ENCODE results near the gene AGRN.

Gene AGRN

GRCh38 chr1:1038694-1039093, 18.8 kb downstream of the AGRN start:
- no peak for DNase-seq (ENCODE audit: low read depth)

DNA sequence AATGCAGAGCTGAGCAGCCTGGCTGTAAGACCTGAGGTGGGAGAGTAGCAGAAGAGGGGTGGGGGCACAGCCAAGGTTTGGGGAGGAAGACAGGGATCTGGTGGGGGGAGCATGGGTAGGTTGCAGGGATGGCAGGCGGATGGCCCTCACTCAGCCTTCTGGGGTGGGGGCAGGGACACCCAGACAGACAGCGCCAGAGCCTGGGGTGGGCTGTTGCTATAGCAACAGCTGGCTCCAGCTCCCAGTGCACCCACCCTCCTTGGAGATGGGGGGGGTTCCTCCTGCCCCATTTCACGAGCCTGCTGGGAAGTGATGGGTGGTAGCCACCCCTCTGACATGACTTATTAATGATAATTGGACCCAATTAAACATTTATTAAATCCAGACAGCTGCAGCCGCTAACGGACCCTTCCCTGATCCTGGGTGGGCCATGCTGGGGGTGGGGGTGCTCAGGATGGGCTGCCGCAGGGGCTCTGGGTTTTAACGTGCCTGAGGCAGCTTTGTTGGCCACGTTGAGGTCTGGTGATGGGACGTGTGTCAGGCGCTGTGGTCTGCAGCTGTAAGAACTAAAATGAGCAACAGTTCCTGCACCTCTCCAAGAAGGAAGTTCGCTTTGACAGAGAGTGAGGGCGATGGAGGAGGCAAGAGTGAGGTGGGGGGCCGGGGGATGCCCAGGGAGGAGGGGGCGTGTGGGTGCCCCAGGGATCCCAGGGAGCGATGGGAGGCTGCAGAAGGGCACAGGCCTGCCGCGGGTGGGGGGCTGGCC, 19.4 kb downstream of the AGRN start:
- DNase-seq (ENCODE audit: low read depth) = no peak

- DNase-seq (ENCODE audit: low read depth) = peak; percentile 79
These were observed 20.4 kb downstream of the AGRN start for GRCh38 chr1:1040004-1040991.

DNA sequence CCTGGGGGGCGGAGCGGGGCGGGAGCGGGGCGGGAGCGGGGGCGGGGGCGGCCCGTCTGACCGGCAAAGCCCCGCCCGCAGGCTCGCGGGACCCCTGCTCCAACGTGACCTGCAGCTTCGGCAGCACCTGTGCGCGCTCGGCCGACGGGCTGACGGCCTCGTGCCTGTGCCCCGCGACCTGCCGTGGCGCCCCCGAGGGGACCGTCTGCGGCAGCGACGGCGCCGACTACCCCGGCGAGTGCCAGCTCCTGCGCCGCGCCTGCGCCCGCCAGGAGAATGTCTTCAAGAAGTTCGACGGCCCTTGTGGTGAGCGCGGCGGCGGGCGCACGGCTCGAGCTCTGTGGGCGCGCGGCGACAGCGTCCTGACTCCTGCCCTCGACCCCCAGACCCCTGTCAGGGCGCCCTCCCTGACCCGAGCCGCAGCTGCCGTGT, 21.2 kb downstream of the AGRN start:
- no peak for DNase-seq (ENCODE audit: low read depth)

DNA sequence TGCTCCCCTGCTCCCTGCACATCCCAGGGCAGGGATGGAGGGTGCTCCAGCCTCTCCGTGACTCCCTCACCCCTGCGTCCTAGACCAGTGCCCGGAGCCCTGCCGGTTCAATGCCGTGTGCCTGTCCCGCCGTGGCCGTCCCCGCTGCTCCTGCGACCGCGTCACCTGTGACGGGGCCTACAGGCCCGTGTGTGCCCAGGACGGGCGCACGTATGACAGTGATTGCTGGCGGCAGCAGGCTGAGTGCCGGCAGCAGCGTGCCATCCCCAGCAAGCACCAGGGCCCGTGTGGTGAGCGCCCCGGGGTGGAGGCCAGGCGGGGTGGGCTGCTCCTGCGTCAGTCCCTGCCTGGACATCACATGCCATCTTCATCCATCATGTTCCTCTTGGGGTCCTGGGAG, 22.0 kb downstream of the AGRN start:
- DNase-seq (ENCODE audit: low read depth) = no peak

- DNase-seq (ENCODE audit: low read depth) = no peak
These were observed 22.9 kb downstream of the AGRN start for GRCh38 chr1:1042835-1043234.

GRCh38 chr1:1043411-1043810, 23.5 kb downstream of the AGRN start:
- DNase-seq (ENCODE audit: low read depth) = no peak

- no peak for DNase-seq (ENCODE audit: low read depth)
These were observed 24.0 kb downstream of the AGRN start for GRCh38 chr1:1043921-1044320.

DNA sequence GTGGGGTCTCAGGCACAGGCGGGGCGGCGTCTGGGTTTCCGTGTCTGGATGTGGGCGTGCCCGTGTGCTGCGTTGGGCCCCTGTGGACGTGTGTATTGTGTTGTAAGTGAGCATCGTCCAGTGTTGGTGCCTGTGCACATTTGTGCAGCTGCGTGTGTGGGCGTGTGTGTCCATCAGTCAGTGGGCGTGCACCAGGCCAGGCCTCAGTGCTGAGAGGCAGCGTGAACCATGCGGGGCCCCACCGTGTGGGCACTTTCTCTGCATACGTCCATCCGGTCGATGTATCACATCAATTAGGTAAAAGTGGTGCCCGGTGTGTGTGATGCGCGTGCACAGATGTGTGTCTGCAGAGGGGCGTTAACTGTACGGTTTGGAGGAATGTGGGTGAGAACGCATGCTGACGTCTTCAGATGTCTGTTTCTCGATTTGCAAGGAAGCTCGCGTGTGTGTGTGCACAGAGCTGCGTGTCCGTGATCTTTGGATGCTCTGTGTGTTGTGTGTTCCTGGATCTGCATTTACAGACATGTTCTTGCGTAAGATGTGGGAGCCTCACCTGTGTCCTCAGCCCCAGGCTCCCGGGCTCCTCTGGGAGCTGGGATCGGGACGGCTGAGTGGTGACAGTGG, 24.6 kb downstream of the AGRN start:
- no peak for DNase-seq (ENCODE audit: low read depth)

GRCh38 chr1:1045129-1045528, 25.2 kb downstream of the AGRN start:
- no peak for DNase-seq (ENCODE audit: low read depth)

DNA sequence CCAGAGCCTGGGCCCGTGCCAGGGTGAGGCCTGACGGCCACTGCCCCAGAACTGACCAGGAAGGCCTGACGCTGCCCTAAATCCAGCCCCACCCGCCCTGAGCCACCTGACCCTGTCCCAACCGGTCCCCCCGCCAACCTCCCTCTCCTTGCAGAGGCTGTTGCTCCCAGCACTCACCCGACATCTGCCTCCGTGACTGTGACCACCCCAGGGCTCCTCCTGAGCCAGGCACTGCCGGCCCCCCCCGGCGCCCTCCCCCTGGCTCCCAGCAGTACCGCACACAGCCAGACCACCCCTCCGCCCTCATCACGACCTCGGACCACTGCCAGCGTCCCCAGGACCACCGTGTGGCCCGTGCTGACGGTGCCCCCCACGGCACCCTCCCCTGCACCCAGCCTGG, 26.3 kb downstream of the AGRN start:
- no peak for DNase-seq (ENCODE audit: low read depth)

DNA sequence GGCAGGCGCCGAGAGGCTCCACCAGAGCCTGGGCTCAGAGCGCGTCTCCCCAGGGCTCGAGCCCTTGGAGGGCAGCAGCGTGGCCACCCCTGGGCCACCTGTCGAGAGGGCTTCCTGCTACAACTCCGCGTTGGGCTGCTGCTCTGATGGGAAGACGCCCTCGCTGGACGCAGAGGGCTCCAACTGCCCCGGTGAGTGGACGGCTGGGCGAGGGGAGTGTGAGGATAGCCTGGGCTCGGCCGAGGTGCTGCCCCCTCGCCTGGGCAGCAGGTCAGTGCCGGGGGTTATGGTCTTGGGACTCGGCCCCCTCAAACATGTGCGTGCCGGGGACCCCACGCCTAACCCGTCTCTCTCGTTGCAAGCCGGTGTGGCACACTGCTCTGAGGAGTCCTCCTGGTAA, 26.8 kb downstream of the AGRN start:
- no peak for DNase-seq (ENCODE audit: low read depth)

GRCh38 chr1:1047407-1047806, 27.5 kb downstream of the AGRN start:
- no peak for DNase-seq (ENCODE audit: low read depth)

DNA sequence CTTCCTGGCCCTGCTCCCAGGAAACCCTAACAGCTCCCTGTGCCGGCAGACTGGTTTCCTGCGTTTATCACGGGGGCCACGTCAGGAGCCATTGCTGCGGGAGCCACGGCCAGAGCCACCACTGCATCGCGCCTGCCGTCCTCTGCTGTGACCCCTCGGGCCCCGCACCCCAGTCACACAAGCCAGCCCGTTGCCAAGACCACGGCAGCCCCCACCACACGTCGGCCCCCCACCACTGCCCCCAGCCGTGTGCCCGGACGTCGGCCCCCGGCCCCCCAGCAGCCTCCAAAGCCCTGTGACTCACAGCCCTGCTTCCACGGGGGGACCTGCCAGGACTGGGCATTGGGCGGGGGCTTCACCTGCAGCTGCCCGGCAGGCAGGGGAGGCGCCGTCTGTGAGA, 28.0 kb downstream of the AGRN start:
- DNase-seq (ENCODE audit: low read depth) = no peak

- no peak for DNase-seq (ENCODE audit: low read depth)
These were observed 28.8 kb downstream of the AGRN start for GRCh38 chr1:1048765-1049164.

- DNase-seq (ENCODE audit: low read depth) = no peak
These were observed 29.6 kb downstream of the AGRN start for GRCh38 chr1:1049318-1050165.

GRCh38 chr1:1050577-1051052, 30.7 kb downstream of the AGRN start:
- DNase-seq (ENCODE audit: low read depth) = no peak

DNA sequence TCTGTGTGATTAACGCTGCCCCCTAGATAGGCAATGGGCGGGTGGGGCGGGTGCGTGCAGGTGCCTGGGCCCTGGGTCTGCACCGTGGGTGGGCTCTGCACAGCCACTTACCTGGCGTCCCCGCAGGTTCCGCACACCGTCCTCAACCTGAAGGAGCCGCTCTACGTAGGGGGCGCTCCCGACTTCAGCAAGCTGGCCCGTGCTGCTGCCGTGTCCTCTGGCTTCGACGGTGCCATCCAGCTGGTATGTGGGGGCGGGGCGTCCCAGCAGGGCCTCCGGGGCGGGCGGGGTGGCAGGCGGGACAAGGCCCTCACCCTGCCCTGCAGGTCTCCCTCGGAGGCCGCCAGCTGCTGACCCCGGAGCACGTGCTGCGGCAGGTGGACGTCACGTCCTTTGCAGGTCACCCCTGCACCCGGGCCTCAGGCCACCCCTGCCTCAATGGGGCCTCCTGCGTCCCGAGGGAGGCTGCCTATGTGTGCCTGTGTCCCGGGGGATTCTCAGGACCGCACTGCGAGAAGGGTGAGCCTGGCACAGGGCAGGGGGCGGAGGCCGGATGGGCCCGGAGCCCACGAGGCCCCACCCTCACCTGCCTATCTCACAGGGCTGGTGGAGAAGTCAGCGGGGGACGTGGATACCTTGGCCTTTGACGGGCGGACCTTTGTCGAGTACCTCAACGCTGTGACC, 31.3 kb downstream of the AGRN start:
- no peak for DNase-seq (ENCODE audit: low read depth)

- DNase-seq (ENCODE audit: low read depth) = no peak
These were observed 32.3 kb downstream of the AGRN start for GRCh38 chr1:1052003-1052840.

DNA sequence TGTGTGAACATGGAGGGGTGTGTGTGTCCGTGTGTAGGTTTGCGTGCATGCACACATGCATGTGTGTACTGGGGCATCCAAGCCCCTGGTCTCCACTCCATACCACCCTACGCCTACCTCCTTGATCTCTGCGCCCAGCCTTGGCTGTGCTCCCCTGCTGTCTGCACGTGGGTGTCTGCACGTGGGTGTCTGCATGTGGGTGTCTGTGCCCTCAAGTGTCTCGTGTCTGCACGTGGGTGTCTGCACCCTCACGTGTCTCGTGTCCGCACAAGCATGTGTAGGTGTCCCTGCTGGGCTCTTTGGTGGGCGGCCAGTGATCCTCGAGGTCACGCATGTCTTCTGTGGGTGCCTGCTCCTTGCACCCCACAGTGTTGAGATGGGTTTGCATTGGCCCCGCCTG, 33.1 kb downstream of the AGRN start:
- no peak for DNase-seq (ENCODE audit: low read depth)

Data from T follicular helper cell (primary cell).